ENCODE results near the gene MBLAC1. TPM values are rescaled to one million over a fixed set of nuclear protein-coding genes. Genes with fewer than 3 reads are reported as not detected.

MBLAC1 gene
- total and polyA plus RNA-seq, 2 of the 4 experiments (the other 2 are of a cell fraction) = 0.72 to 1.4 TPM

- Histone ChIP-seq H3K18ac (ENCODE audit: low read depth, low read length) (no peak overlapping the region), H3K9me1 (ENCODE audit: insufficient read depth, low read length) (peaks cover 9% of the 10 kb centered on the region), H3K79me1 (ENCODE audit: low read depth in 1 of 2, low read length in 2 of 2) (peaks cover 41 to 81% of the 10 kb centered on the region in 2 experiments), H4K20me1 (ENCODE audit: insufficient read depth, low read length) (peaks cover 15% of the 10 kb centered on the region), H3K4ac (ENCODE audit: low read depth, low read length) (no peak overlapping the region), H3K9ac (ENCODE audit: low read depth, low read length) (no peak overlapping the region), H3K27me3 (ENCODE audit: control insufficient read depth, insufficient read depth, low read length) (no peaks in the 10 kb centered on the region), H3K14ac (replicated peaks; ENCODE audit: low read depth, low read length) (no peak overlapping the region), H3K56ac (ENCODE audit: extremely low read depth, insufficient read depth, low read length) (no peak overlapping the region), H3K4me3 (ENCODE audit: insufficient read depth, low read depth, low read length) (no peak overlapping the region), H2BK120ac (ENCODE audit: low read depth, low read length) (no peak overlapping the region), H4K8ac (ENCODE audit: low read depth in 2 of 2, low read length in 2 of 2) (no peak overlapping the region), H3K23ac (ENCODE audit: low read depth, low read length) (0 out of 2 replicates have a peak overlapping the region, but pooled peaks have one; percentile 24), H3K9me3 (ENCODE audit: control insufficient read depth, insufficient read depth, low read length) (no peaks in the 10 kb centered on the region), H3K4me2 (ENCODE audit: low read depth, low read length) (no peak overlapping the region), H3K4me1 (ENCODE audit: control insufficient read depth, insufficient read depth, low read length) (peaks cover 5% of the 10 kb centered on the region), H3K27ac (ENCODE audit: insufficient read depth, low read length) (no peak overlapping the region), H2BK15ac (ENCODE audit: low read depth, low read length) (no peak overlapping the region), H2AK9ac (replicated peaks; ENCODE audit: low read depth, low read length, poor library complexity) (no peak overlapping the region), H2BK20ac (ENCODE audit: low read depth, low read length) (no peak overlapping the region), H4K91ac (ENCODE audit: insufficient read depth, low read depth, low read length) (no peak overlapping the region), H2AK5ac (ENCODE audit: low read depth, low read length) (no peak overlapping the region), H4K5ac (ENCODE audit: low read depth, low read length) (no peak overlapping the region), H2BK5ac (ENCODE audit: low read depth, low read length, poor library complexity, severe bottlenecking) (no peak overlapping the region), H3K36me3 (ENCODE audit: control insufficient read depth, insufficient read depth, low read length) (peaks cover 71% of the 10 kb centered on the region), H2AFZ (replicated peaks; ENCODE audit: low read length, poor library complexity) (no peak overlapping the region)
- no peak for TF ChIP-seq BHLHE40 (IDR thresholded peaks at IDR 0.05; ENCODE audit: low read depth, low read length)
- TF ChIP-seq, protein P1, sequence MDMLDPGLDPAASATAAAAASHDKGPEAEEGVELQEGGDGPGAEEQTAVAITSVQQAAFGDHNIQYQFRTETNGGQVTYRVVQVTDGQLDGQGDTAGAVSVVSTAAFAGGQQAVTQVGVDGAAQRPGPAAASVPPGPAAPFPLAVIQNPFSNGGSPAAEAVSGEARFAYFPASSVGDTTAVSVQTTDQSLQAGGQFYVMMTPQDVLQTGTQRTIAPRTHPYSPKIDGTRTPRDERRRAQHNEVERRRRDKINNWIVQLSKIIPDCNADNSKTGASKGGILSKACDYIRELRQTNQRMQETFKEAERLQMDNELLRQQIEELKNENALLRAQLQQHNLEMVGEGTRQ (IDR thresholded peaks at IDR 0.05; ENCODE audit: low read depth, low read length) = no peak
- no peak for TF ChIP-seq CTCF (conservative IDR thresholded peaks at IDR 0.05; ENCODE audit: low read depth, low read length)
- TF ChIP-seq POLR2A (IDR thresholded peaks at IDR 0.05; ENCODE audit: low read depth, low read length) = no peak
- TF ChIP-seq RCOR1 (IDR thresholded peaks at IDR 0.05; ENCODE audit: insufficient replicate concordance, low read length) = no peak
- no peak for TF ChIP-seq MAZ (IDR thresholded peaks at IDR 0.05; ENCODE audit: borderline replicate concordance, low read depth, low read length)
- no peak for TF ChIP-seq CHD1 (IDR thresholded peaks at IDR 0.05; ENCODE audit: low read depth, low read length)
- no peak for TF ChIP-seq CEBPB (IDR thresholded peaks at IDR 0.05; ENCODE audit: low read depth, low read length)
- WGBS, 2 experiments (ENCODE audit: extremely low coverage in 2 of 2, insufficient read length in 1 of 2) = 58% methylated on average over 5 of the region's 13 CpGs; no CpG with 5 or more reads in 1 of the 2 experiments
- in situ Hi-C loops (cut with MboI; ENCODE audit: low sequenced_read_pairs) = no loop called here
- DNase-seq (no peak), ATAC-seq (ENCODE audit: low read depth) (no peak)
- intact Hi-C loops (cut with micrococcal nuclease) = no loop called here
- ChIA-PET POLR2A (ENCODE audit: unreplicated experiment) (no interaction called here), CTCF (no interaction called here)
- BruUV-seq (replicated peaks) = no TSS peak
- dilution Hi-C loops (cut with HindIII; ENCODE audit: low sequenced_read_pairs, unreplicated experiment) = no loop called here
Measured at GRCh38 chr7:100093498-100093897, 33.3 kb upstream of the MBLAC1 start.
